GM18867 (cell line): ENCODE data around the gene NAPG.
"Not testable (repeated sequence)": the region's sequence is repeated elsewhere in the genome, so short reads cannot be mapped to it uniquely, and the experiment has no call there.

ENCODE experiments used
- ATAC-seq: cut with Tn5 transposase; IDR thresholded peaks from one replicate; pipeline ENCODE4 v1.9.1; 2021; ENCODE audit warnings: mild to moderate bottlenecking, moderate library complexity; ENCODE audit not compliant: unreplicated experiment

Gene NAPG

DNA sequence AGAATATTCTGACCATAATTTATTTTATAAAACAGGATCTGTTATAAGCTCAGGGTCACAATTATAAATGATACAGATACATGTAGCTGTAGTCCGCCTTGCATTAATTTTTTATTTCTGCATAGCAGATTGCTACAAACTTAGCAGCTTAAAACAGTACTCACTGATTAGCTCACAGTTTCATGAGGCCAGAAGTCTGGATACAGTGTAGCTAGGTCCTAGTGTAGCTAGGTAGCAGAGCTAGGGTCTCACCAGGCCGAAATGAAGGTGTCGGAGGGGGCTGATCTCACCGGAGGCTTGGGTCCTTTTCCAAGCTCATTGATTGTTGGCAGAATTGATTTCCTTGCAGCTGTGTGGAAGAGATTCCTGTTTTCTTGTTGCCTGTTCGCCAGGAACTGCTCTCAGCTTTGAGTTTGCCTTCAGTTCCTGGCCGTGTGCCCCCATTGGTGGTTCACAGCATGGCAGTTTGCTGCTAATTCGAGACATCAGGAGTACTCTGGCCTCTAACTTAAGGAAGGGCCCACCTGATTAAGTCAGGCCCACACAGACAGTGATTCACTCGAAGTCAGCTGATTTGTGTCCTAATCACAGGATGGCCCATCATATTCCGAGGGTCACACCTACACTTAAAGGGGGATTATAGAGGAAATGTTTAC lies 18.4 kb downstream of the NAPG start:
- no peak for ATAC-seq

GRCh38 chr18:10546557-10547300 lies 20.9 kb downstream of the NAPG start:
- ATAC-seq = no peak

DNA sequence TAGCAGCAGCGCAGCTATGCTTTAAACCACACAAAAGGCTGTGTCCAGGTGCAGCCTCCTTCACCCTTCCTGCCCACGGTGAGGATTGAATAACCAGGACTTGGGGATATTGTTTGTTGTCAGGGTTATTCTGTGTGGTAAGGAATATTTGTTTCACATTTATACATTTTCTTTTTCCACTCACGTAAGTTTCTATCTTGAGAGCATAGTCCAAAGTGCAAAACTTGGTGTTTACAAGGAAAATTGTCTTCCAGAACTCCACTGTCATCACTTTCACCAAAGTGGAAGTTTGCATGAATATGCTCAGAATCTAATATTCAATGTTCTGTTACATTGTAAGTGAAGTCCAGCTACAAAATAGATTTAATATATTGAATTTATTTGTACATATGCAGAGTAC lies 26.4 kb downstream of the NAPG start:
- no peak for ATAC-seq

DNA sequence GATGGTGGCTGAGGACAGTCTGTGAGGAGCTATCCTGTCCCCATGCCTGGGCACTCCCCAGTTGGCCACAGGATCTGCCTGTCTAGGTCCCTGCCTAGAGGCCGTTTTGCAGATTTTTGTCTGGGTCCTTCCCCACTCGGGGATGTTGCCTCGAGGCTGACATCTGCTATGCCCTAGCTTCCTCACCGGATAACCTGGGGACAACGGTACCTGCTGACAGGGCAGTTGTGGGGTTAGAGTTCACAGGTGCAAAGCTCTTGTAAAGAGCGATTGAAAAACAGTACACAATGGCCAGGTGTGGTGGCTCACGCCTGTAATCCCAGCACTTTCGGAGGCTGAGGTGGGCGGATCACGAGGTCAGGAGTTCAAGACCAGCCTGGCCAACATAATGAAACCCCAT lies 30.4 kb downstream of the NAPG start:
- ATAC-seq = not testable (repeated sequence)

GRCh38 chr18:10557085-10557677 lies 31.4 kb downstream of the NAPG start:
- ATAC-seq = no peak

DNA sequence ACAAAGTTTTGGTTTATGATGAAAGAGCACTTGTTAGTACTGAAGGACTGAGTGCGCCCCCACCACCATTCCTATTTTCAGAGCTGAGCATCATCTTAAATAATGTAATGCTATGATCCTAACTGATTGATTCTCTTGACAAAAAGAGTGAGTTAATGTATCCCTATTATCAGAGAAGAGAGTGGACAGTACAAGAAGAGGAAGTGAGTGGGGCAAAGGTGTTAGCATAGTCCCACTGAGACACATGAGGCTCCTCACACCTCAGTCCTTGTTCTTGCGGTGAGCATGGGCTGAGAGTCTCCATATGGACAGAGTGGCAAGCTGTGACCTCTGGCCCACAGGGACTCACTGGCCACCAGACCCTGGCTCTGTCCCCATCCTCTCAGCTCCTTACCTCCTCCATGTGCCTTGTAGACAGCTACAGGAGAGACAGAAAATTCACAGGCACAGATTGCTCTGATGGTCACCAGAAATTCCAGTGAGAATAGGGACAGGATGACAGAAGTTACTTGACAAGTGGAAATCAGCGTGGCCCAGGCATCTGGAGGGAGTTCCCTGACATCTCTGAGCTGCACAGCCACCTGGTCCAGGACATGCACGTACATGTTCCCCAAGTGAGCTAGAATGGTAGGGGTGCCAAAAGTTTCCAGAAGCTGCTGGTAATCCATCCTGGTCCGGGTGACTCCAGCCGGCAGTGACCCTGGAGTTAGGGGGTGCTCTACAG lies 32.6 kb downstream of the NAPG start:
- ATAC-seq = no peak

DNA sequence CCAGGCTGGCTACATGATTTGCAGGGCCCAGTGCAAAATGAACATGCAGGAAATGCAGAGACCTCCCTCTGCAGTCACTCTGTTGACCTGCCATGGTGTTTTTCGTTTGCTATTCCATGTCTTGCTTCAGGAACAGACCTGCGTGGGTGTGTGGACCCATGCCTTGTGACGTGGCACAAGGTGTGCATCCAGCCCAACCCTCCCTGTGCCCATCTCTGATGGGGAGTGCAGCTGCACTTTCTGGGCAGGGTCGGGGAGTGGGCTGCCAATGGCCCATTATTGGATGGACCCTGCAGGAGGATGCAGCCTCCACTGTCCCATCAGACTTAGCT lies 33.1 kb downstream of the NAPG start:
- no peak for ATAC-seq

GRCh38 chr18:10559553-10560451 lies 34.0 kb downstream of the NAPG start:
- peak; percentile 32 for ATAC-seq

GRCh38 chr18:10560452-10561045 lies 34.7 kb downstream of the NAPG start:
- ATAC-seq = peak; percentile 54

DNA sequence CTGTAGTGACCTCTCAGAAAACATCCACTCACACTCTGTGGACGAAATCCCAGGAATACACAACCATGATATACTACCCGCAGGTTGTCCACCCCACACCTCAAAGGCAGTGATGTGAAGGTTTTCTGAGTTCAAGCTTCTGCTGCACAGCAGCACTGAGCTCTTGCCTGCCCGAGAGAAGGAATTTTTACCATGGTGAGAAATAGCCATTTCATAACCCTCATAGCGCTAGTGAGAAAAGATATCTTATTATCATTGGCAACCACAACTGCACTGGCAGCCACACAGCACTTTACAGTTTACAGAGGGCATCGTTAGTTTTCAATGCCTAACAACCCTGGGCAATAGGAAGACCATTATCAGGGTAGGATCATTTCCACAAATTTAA lies 36.9 kb downstream of the NAPG start:
- no peak for ATAC-seq

DNA sequence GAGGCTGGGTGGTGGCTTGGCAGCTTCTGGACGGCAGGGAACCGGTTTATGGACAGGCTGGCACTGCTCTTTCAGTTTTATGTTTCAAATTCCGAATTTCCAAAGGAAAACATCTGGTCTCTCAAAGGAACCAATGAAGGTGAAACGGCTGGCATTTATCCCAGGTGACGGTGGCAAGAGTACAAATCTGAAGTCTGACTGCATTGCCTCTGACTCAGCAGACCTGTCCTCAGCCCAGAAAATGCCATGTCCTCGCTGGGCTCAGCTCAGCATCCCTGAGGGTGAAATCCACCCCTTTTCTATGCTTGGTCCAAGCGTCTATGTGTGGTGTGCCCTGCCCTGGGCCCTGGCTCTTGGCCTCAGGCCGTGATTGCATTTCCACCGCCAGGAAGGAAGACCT lies 38.1 kb downstream of the NAPG start:
- ATAC-seq = no peak

- ATAC-seq = no peak
These were observed 39.3 kb downstream of the NAPG start for GRCh38 chr18:10564975-10565773.

- ATAC-seq = no peak
These were observed 40.0 kb downstream of the NAPG start for GRCh38 chr18:10565835-10566234.

GRCh38 chr18:10566390-10566789 lies 40.6 kb downstream of the NAPG start:
- ATAC-seq = no peak

GRCh38 chr18:10569941-10570340 lies 44.1 kb downstream of the NAPG start:
- ATAC-seq = not testable (repeated sequence)

GRCh38 chr18:10570622-10571021 lies 44.8 kb downstream of the NAPG start:
- no peak for ATAC-seq

DNA sequence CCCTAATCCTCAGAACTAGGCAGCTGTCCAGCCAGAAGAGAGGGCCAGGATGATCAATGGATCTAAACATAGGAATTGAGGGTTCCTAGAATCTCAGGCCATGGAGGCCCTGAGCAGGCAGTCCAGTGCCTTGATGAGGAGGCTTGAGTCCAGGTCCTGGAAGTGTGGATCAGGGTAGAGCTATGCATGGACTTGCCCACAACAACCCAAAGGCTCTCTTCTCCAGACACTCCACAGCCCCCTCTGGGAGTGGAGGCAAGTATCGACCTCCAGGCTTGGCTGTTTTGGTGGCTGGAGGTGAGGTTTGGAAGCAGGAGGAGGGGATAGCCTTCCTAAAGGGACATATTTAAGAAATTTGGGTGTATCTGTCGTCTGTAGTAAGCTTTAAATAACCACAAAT lies 45.7 kb downstream of the NAPG start:
- ATAC-seq = no peak

GRCh38 chr18:10573261-10573660 lies 47.4 kb downstream of the NAPG start:
- not testable (repeated sequence) for ATAC-seq

DNA sequence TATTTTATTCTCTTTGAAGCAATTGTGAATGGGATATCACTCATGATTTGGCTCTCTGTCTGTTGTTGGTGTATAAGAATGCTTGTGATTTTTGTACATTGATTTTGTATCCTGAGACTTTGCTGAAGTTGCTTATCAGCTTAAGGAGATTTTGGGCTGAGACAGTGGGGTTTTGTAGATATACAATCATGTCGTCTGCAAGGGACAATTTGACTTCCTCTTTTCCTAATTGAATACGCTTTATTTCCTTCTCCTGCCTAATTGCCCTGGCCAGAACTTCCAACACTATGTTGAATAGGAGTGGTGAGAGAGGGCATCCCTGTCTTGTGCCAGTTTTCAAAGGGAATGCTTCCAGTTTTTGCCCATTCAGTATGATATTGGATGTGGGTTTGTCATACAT lies 48.6 kb downstream of the NAPG start:
- not testable (repeated sequence) for ATAC-seq
